GM12801 (cell line): ENCODE measurements around the gene EXOG.

ENCODE experiments used
- CTCF ChIP-seq: IDR thresholded peaks from one replicate; pipeline ENCODE4 v1.5.1; 2011; ENCODE audit warnings: control low read depth; ENCODE audit not compliant: insufficient read length; ENCODE audit errors: extremely low read depth

The EXOG gene

GRCh38 chr3:38573556-38573955 is 77.4 kb downstream of the EXOG start:
- no peak for TF ChIP-seq CTCF

GRCh38 chr3:38574411-38575278 is 78.5 kb downstream of the EXOG start:
- no peak for TF ChIP-seq CTCF

GRCh38 chr3:38575279-38575843 is 79.2 kb downstream of the EXOG start:
- TF ChIP-seq CTCF: no peak
